Suppressor macrophage treated with lipopolysaccharide for 4 hours (primary cell): ENCODE data around the gene ACSBG1.

Source experiments
- DNase-seq: peaks from one replicate; pipeline ENCODE4 v3.0.0-alpha.2; 2020

Gene ACSBG1

GRCh38 chr15:78216276-78217104 lies 17.9 kb downstream of the ACSBG1 start:
- no peak for DNase-seq

- no peak for DNase-seq
These were observed 20.4 kb downstream of the ACSBG1 start for GRCh38 chr15:78213956-78214355.

- no peak for DNase-seq
These were observed 21.0 kb downstream of the ACSBG1 start for GRCh38 chr15:78213425-78213750.

- DNase-seq = no peak
These were observed 21.6 kb downstream of the ACSBG1 start for GRCh38 chr15:78212546-78213424.

- no peak for DNase-seq
These were observed 22.4 kb downstream of the ACSBG1 start for GRCh38 chr15:78212008-78212407.

GRCh38 chr15:78211189-78211921 lies 23.0 kb downstream of the ACSBG1 start:
- no peak for DNase-seq

GRCh38 chr15:78210349-78210717 lies 24.0 kb downstream of the ACSBG1 start:
- DNase-seq = no peak

- DNase-seq = no peak
These were observed 24.6 kb downstream of the ACSBG1 start for GRCh38 chr15:78209646-78210348.

- DNase-seq = no peak
These were observed 25.3 kb downstream of the ACSBG1 start for GRCh38 chr15:78208887-78209645.

GRCh38 chr15:78208341-78208844 lies 26.0 kb downstream of the ACSBG1 start:
- DNase-seq = no peak

- DNase-seq = no peak
These were observed 26.6 kb downstream of the ACSBG1 start for GRCh38 chr15:78207641-78208340.

- DNase-seq = no peak
These were observed 27.3 kb downstream of the ACSBG1 start for GRCh38 chr15:78207110-78207458.

GRCh38 chr15:78206326-78207109 lies 27.8 kb downstream of the ACSBG1 start:
- DNase-seq = no peak

- no peak for DNase-seq
These were observed 28.5 kb downstream of the ACSBG1 start for GRCh38 chr15:78205856-78206255.

GRCh38 chr15:78205337-78205736 lies 29.0 kb downstream of the ACSBG1 start:
- DNase-seq = no peak

- DNase-seq = no peak
These were observed 29.7 kb downstream of the ACSBG1 start for GRCh38 chr15:78204351-78205309.

- no peak for DNase-seq
These were observed 30.8 kb downstream of the ACSBG1 start for GRCh38 chr15:78203346-78204225.
